Activated T-cell treated with anti-CD3 and anti-CD28 coated beads for 1 hour (primary cell): Measurements from ENCODE around the gene ADRA2B.
"Not testable (repeated sequence)": the region's sequence is repeated elsewhere in the genome, so short reads cannot be mapped to it uniquely, and the experiment has no call there.

ENCODE experiments used
- DNase-seq: peaks from one replicate; pipeline ENCODE4 v3.0.0-alpha.2; 2020; ENCODE audit warnings: low read depth

ADRA2B gene

GRCh38 chr2:96116424-96116878 is at the start of gene ADRA2B:
Gene ADRA2B, minus strand, starts transcription at chr2:96116571. Its CDS starts 422 bp downstream, at chr2:96116149.
- DNase-seq, result peak; percentile 69

GRCh38 chr2:96164459-96165184 is 48.3 kb upstream of the ADRA2B start:
- no peak for DNase-seq

GRCh38 chr2:96163768-96164429 is 47.5 kb upstream of the ADRA2B start:
- DNase-seq, result peak; percentile 51

GRCh38 chr2:96163415-96163767 is 47.0 kb upstream of the ADRA2B start:
- no peak for DNase-seq

GRCh38 chr2:96161898-96162297 is 45.5 kb upstream of the ADRA2B start:
- no peak for DNase-seq

- DNase-seq, result not testable (repeated sequence)
Measured at GRCh38 chr2:96160366-96160765, 44.0 kb upstream of the ADRA2B start.

- no peak for DNase-seq
Measured at GRCh38 chr2:96159084-96159830, 42.9 kb upstream of the ADRA2B start.

GRCh38 chr2:96158554-96158940 is 42.2 kb upstream of the ADRA2B start:
- no peak for DNase-seq

GRCh38 chr2:96157649-96158553 is 41.5 kb upstream of the ADRA2B start:
- DNase-seq, result peak; percentile 74

- DNase-seq, result no peak
Measured at GRCh38 chr2:96156926-96157648, 40.7 kb upstream of the ADRA2B start.

GRCh38 chr2:96156011-96156820 is 39.8 kb upstream of the ADRA2B start:
- DNase-seq, result no peak

GRCh38 chr2:96154506-96155380 is 38.4 kb upstream of the ADRA2B start:
- DNase-seq, result no peak

GRCh38 chr2:96153991-96154431 is 37.6 kb upstream of the ADRA2B start:
- no peak for DNase-seq

GRCh38 chr2:96153291-96153713 is 36.9 kb upstream of the ADRA2B start:
- no peak for DNase-seq

GRCh38 chr2:96152304-96153161 is 36.2 kb upstream of the ADRA2B start:
- DNase-seq, result no peak

GRCh38 chr2:96151595-96152303 is 35.4 kb upstream of the ADRA2B start:
- DNase-seq, result no peak

GRCh38 chr2:96150791-96151594 is 34.6 kb upstream of the ADRA2B start:
- no peak for DNase-seq
